Ishikawa (cell line): ENCODE measurements around the gene SMU1.

Experiments
- CEBPB ChIP-seq: IDR thresholded peaks from 2 replicates; pipeline ENCODE4 v1.6.1; 2012
- CREB1 ChIP-seq: IDR thresholded peaks from 2 replicates; pipeline ENCODE4 v1.6.1; 2012; ENCODE audit warnings: low read depth
- EGR1 ChIP-seq: IDR thresholded peaks from 2 replicates; pipeline ENCODE4 v1.6.1; 2012
- EP300 ChIP-seq: IDR thresholded peaks from 2 replicates; pipeline ENCODE4 v1.6.1; 2012; ENCODE audit warnings: borderline replicate concordance
- FOXM1 ChIP-seq: IDR thresholded peaks from 2 replicates; pipeline ENCODE4 v1.6.1; 2012; ENCODE audit warnings: low read depth, borderline replicate concordance
- NFIC ChIP-seq: IDR thresholded peaks from 2 replicates; pipeline ENCODE4 v1.6.1; 2012
- RAD21 ChIP-seq: IDR thresholded peaks from 2 replicates; pipeline ENCODE4 v1.6.1; 2012; ENCODE audit warnings: low read depth
- REST ChIP-seq: IDR thresholded peaks from 2 replicates; pipeline ENCODE4 v1.6.1; 2012; ENCODE audit warnings: low read depth, mild to moderate bottlenecking
- TAF1 ChIP-seq: IDR thresholded peaks from 2 replicates; pipeline ENCODE4 v1.6.1; 2012; ENCODE audit warnings: low read depth, mild to moderate bottlenecking
- TCF12 ChIP-seq: IDR thresholded peaks from 2 replicates; pipeline ENCODE4 v1.6.1; 2012; ENCODE audit warnings: low read depth
- TEAD4 ChIP-seq: IDR thresholded peaks from 2 replicates; pipeline ENCODE4 v1.6.1; 2012
- USF1 ChIP-seq: IDR thresholded peaks from 2 replicates; pipeline ENCODE4 v1.6.1; 2012
- YY1 ChIP-seq: IDR thresholded peaks from 2 replicates; pipeline ENCODE4 v1.6.1; 2012; ENCODE audit warnings: low read depth
- ZBTB7A ChIP-seq: IDR thresholded peaks from 2 replicates; pipeline ENCODE4 v1.6.1; 2012; ENCODE audit warnings: low read depth
- TF ChIP-seq, protein P1 (sequence below): IDR thresholded peaks from 2 replicates; pipeline ENCODE4 v1.6.1; 2012

Gene SMU1

GRCh38 chr9:33092634-33093033 lies 16.2 kb upstream of the SMU1 start:
- TF ChIP-seq NFIC (no peak), TCF12 (no peak), USF1 (no peak), REST (no peak), YY1 (no peak), EP300 (no peak), EGR1 (no peak), FOXM1 (no peak), RAD21 (no peak), TAF1 (no peak), CEBPB (no peak), TEAD4 (no peak), ZBTB7A (no peak), CREB1 (no peak)
- TF ChIP-seq, protein P1, sequence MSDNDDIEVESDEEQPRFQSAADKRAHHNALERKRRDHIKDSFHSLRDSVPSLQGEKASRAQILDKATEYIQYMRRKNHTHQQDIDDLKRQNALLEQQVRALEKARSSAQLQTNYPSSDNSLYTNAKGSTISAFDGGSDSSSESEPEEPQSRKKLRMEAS = no peak

GRCh38 chr9:33082538-33083326 lies 6.3 kb upstream of the SMU1 start:
- no peak for TF ChIP-seq RAD21
- no peak for TF ChIP-seq USF1
- no peak for TF ChIP-seq NFIC
- TF ChIP-seq, protein P1 = no peak
- no peak for TF ChIP-seq TCF12
- TF ChIP-seq EGR1 = no peak
- TF ChIP-seq YY1 = no peak
- no peak for TF ChIP-seq REST
- TF ChIP-seq FOXM1 = no peak
- no peak for TF ChIP-seq CEBPB
- no peak for TF ChIP-seq EP300
- TF ChIP-seq TEAD4 = no peak
- no peak for TF ChIP-seq CREB1
- no peak for TF ChIP-seq ZBTB7A
- no peak for TF ChIP-seq TAF1

DNA sequence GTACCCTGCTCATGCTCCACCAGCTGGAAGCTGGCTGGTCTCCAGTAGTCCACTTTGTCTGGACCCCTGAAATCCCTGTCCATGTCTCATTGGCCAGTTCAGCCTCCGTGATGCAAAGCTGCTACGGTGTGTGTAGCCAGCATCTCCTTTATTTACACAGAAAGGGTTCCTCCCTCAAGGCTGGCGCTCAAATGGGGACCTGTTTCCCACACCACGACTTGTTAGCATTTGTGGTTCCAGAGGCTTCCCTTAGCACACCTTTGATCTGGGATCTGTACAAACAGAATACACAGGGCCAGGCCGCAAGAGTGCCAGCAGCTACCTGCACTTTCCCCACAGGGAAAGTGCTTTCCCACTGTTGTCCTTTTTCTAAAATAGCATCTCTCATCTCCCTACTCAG lies 5.7 kb upstream of the SMU1 start:
- TF ChIP-seq YY1 = no peak
- no peak for TF ChIP-seq RAD21
- no peak for TF ChIP-seq FOXM1
- TF ChIP-seq TCF12 = no peak

DNA sequence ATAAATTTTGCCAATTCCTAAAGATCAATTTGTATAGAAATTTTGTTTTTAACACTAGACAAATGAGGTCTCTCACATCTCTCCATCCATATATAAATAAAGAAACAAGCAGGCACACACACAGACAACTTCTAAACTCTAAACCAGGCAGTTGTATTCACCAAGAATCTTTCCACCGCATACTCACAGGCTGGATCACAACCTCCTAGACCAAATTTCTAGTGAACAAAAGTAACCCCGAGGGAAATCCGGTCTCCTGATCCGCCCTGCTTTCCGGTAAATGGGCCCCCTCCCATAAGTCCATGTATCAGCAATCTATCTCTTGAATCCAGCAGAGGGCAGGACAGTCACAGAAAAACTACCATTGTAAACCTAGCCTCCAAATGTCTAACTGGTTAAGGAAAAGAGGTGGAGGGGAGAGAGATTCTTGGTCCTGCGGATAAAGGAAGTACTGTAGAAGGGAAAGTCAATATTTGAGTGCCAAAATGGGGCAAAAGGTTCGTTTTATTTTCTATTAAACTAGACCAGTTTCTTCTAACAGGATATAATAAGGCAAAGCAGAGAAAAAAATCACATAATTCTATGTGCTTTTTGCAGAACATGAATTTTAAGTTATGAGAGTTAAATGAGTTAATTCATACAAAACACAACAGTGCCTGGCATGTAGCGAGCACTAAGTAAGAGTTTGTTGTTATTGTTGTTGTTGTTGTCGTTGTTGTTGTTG lies 4.8 kb upstream of the SMU1 start:
- no peak for TF ChIP-seq REST
- peak; percentile 99 for TF ChIP-seq RAD21
- TF ChIP-seq TEAD4 = no peak
- TF ChIP-seq NFIC = no peak
- TF ChIP-seq CREB1 = no peak
- no peak for TF ChIP-seq EGR1
- TF ChIP-seq ZBTB7A = peak; percentile 37; the same call in 1 of the 2 replicates
- TF ChIP-seq CEBPB = no peak
- no peak for TF ChIP-seq USF1
- no peak for TF ChIP-seq TCF12
- TF ChIP-seq, protein P1 = no peak
- TF ChIP-seq FOXM1 = no peak
